ENCODE data around the gene ELAVL1. TPM values are rescaled to one million over a fixed set of nuclear protein-coding genes. Genes with fewer than 3 reads are reported as not detected.

ELAVL1 gene
- total RNA-seq, 1 donor from 2014 or later = 83.5 TPM

- Mint-ChIP-seq H3K27me3 (peaks cover 12% of the 10 kb centered on the region), H3K36me3 (ENCODE audit: low read depth) (peaks cover 36% of the 10 kb centered on the region), H3K27ac (no peak overlapping the region), H3K9me3 (no peaks in the 10 kb centered on the region), H3K4me1 (peaks cover 11% of the 10 kb centered on the region), H3K4me3 (no peak overlapping the region)
- ATAC-seq (ENCODE audit: low read depth) (no peak), DNase-seq (no peak)
- POLR2A ChIA-PET = interaction anchor here (1.0 to 1.1 kb wide), 3 partner anchors 8 to 18 kb away, joined by 3 to 4 read pairs (median 3); partner anchors contain the start of gene SNAPC2
- intact Hi-C loops (cut with micrococcal nuclease) = no loop called here
- TF ChIP-seq CTCF (IDR thresholded peaks at IDR 0.05) = no peak
- CTCF ChIA-PET = no interaction called here
Measured at GRCh38 chr19:7911508-7912143, 93.8 kb downstream of the ELAVL1 start.

GRCh38 chr19:7910321-7911161 is 94.9 kb downstream of the ELAVL1 start:
- Mint-ChIP-seq H3K27ac (no peak overlapping the region), H3K36me3 (ENCODE audit: low read depth) (peaks cover 45% of the 10 kb centered on the region), H3K27me3 (peaks cover 8% of the 10 kb centered on the region), H3K4me1 (peaks cover 11% of the 10 kb centered on the region), H3K4me3 (no peak overlapping the region), H3K9me3 (no peaks in the 10 kb centered on the region)
- CTCF ChIA-PET = no interaction called here
- DNase-seq (no peak), ATAC-seq (ENCODE audit: low read depth) (no peak)
- intact Hi-C loops (cut with micrococcal nuclease) = no loop called here
- POLR2A ChIA-PET = interaction anchor here (1.0 kb wide), 1 partner anchor 10 kb away, joined by 3 read pairs; the partner anchor contains the start of gene SNAPC2
- TF ChIP-seq CTCF (IDR thresholded peaks at IDR 0.05) = no peak

- CTCF ChIA-PET = no interaction called here
Measured at GRCh38 chr19:7909471-7910067, 95.9 kb downstream of the ELAVL1 start.

GRCh38 chr19:7908742-7909461 is 96.5 kb downstream of the ELAVL1 start:
- ATAC-seq (ENCODE audit: low read depth) = no peak
- Mint-ChIP-seq H3K27me3 (no peaks in the 10 kb centered on the region), H3K4me3 (no peak overlapping the region), H3K27ac (no peak overlapping the region), H3K4me1 (peaks cover 22% of the 10 kb centered on the region), H3K9me3 (no peaks in the 10 kb centered on the region), H3K36me3 (ENCODE audit: low read depth) (peaks cover 53% of the 10 kb centered on the region)
- TF ChIP-seq CTCF (IDR thresholded peaks at IDR 0.05) = no peak
- intact Hi-C loops (cut with micrococcal nuclease) = no loop called here
- ChIA-PET POLR2A (interaction anchor here (0.7 to 1.4 kb wide), 3 partner anchors 8 to 104 kb away, joined by 4 to 6 read pairs (median 4); partner anchors contain the start of gene SNAPC2), CTCF (no interaction called here)
- no peak for DNase-seq

More at GRCh38 chr19:7909471-7910067, 95.9 kb downstream of the ELAVL1 start:
- intact Hi-C loops (cut with micrococcal nuclease) = no loop called here
- ATAC-seq (ENCODE audit: low read depth) = no peak
- H3K27me3 Mint-ChIP-seq = no peaks in the 10 kb centered on the region
- H3K36me3 Mint-ChIP-seq (ENCODE audit: low read depth) = peaks cover 50% of the 10 kb centered on the region
- DNase-seq = no peak
- POLR2A ChIA-PET = interaction anchor here (0.7 to 1.4 kb wide), 2 partner anchors 11 to 104 kb away, joined by 4 to 6 read pairs; partner anchors contain the start of gene SNAPC2
- TF ChIP-seq CTCF (IDR thresholded peaks at IDR 0.05) = no peak
- H3K27ac Mint-ChIP-seq = no peak overlapping the region
- H3K4me1 Mint-ChIP-seq = peaks cover 18% of the 10 kb centered on the region
- H3K4me3 Mint-ChIP-seq = no peak overlapping the region
- no peaks in the 10 kb centered on the region for H3K9me3 Mint-ChIP-seq

Other genes starting within 250 kb of the ELAVL1 start
- gene CLEC4M, start 242.4 kb downstream of the ELAVL1 start, total RNA-seq = 1.3 and 2.0 TPM in 2 replicates
- 9.2 and 12.8 TPM in 2 replicates for gene EVI5L, start 175.4 kb downstream of the ELAVL1 start, total RNA-seq
- gene PRR36, start 131.3 kb downstream of the ELAVL1 start, total RNA-seq = not detected in 2 replicates
- not detected in 2 replicates for gene LRRC8E, start 117.1 kb downstream of the ELAVL1 start, total RNA-seq
- 46.3 and 52.8 TPM in 2 replicates for gene MAP2K7, start 101.8 kb downstream of the ELAVL1 start, total RNA-seq
- gene TGFBR3L, start 90.8 kb downstream of the ELAVL1 start, total RNA-seq = not detected in 2 replicates
- gene SNAPC2, start 85.3 kb downstream of the ELAVL1 start, total RNA-seq = 14.4 and 15.3 TPM in 2 replicates
- gene CTXN1, start 79.5 kb downstream of the ELAVL1 start, total RNA-seq = not detected in 2 replicates
- 78.4 and 92.5 TPM in 2 replicates for gene TIMM44, start 62.0 kb downstream of the ELAVL1 start, total RNA-seq
- gene CCL25, start 47.1 kb upstream of the ELAVL1 start, total RNA-seq = not detected in 2 replicates
- not detected in 2 replicates for gene FBN3, start 144.0 kb upstream of the ELAVL1 start, total RNA-seq
- 112 and 114 TPM in 2 replicates for gene CERS4, start 203.7 kb upstream of the ELAVL1 start, total RNA-seq